Immature natural killer cell (primary cell): ENCODE results near the gene ERFE. TPM values are rescaled to one million over a fixed set of nuclear protein-coding genes. Genes with fewer than 3 reads are reported as not detected.
"Not testable (repeated sequence)": the region's sequence is repeated elsewhere in the genome, so short reads cannot be mapped to it uniquely, and the experiment has no call there.

Experiments used
- DNase-seq, 3 donors: peaks; one replicate each; pipeline ENCODE4 v3.0.0; 2022; ENCODE audit warnings: mixed read lengths in 1 of 3
- H3K27ac Mint-ChIP-seq, 6 donors: one replicate each; pipeline ENCODE4 v1.8.0; 2020; ENCODE audit warnings: mixed read lengths in 6 of 6, mild to moderate bottlenecking in 5 of 6, inconsistent platforms in 4 of 6, moderate library complexity in 3 of 6
- H3K27me3 Mint-ChIP-seq, 3 donors: one replicate each; pipeline ENCODE4 v1.8.0; 2020 to 2021; ENCODE audit warnings: low read depth in 3 of 3, mild to moderate bottlenecking in 3 of 3, mixed read lengths in 3 of 3, moderate library complexity in 3 of 3, inconsistent platforms in 1 of 3
- H3K36me3 Mint-ChIP-seq, 3 donors: one replicate each; pipeline ENCODE4 v1.8.0; 2020; ENCODE audit warnings: mixed read lengths in 3 of 3, inconsistent platforms in 2 of 3, mild to moderate bottlenecking in 2 of 3
- H3K4me1 Mint-ChIP-seq, 2 donors: one replicate each; pipeline ENCODE4 v1.8.0; 2020; ENCODE audit warnings: inconsistent platforms in 2 of 2, mild to moderate bottlenecking in 2 of 2, mixed read lengths in 2 of 2, moderate library complexity in 1 of 2
- H3K4me3 Mint-ChIP-seq, 5 donors: one replicate each; pipeline ENCODE4 v1.8.0; 2020; ENCODE audit warnings: mild to moderate bottlenecking in 5 of 5, mixed read lengths in 5 of 5, inconsistent platforms in 3 of 5, moderate library complexity in 3 of 5
- H3K9me3 Mint-ChIP-seq, 6 donors: one replicate each; pipeline ENCODE4 v1.8.0; 2020; ENCODE audit warnings: mild to moderate bottlenecking in 6 of 6, mixed read lengths in 6 of 6, inconsistent platforms in 4 of 6, moderate library complexity in 3 of 6
- polyA plus RNA-seq, 3 donors: library from polyadenylated mRNA; unstranded; fragments of 300-500 nt; fragmentation: Illumina TruSeq; gene quantifications; one replicate each; pipeline ENCODE4 v1.2.3, GENCODE V29; 2021

Gene ERFE
- polyA plus RNA-seq, 3 donors from 2014 or later, result 4.6 to 6.2 (median 5.7) TPM

DNA sequence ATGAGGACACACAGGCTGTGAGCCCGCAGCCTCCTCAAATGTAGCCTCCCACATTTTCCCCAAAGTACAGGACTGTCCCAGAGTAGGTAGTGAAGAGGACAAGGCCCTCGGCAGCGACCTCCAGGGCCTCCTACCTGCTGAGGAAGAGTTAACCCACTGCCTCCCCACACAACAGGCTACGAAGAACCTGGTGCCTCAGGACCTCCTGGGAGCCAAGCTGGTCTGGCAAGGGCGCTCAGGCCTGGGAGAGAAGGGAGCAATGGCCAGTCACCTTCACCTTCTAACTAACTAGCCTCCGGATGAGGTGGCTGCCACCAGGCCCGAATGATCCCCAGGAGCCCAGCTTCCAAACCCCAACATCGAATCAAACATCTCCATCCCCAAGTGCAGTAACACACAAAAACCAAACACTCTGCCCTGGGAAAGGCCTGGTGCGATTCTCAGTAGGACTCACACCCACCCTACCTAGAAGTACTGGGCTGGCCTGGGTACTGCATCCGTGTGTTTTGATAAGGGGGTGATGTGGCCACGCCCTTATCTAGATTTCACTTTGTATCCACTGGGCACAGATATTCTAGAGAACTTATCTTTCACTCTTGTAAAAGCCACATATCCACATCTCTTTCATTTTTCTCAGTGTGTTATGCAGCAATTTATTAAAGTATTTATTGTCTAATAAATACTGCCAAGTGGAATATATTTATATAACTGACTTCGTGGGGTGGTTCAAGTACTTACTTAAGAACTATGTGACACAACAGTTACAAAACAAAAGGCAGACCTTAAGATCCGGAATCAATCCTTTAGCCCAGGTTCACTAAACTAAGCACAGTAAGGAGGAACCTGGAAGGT is 9.7 kb downstream of the ERFE start:
- H3K27me3 Mint-ChIP-seq, result peaks cover 7 to 19% (median 10%) of the 10 kb centered on the region in 3 donors
- no peaks in the 10 kb centered on the region for H3K9me3 Mint-ChIP-seq
- H3K27ac Mint-ChIP-seq, result peak overlapping the region in 4 of 6 donors; percentile 74 to 88 (median 84)
- peaks cover 56 to 64% of the 10 kb centered on the region in 2 donors for H3K4me1 Mint-ChIP-seq
- H3K36me3 Mint-ChIP-seq, result peaks cover 17 to 32% (median 21%) of the 10 kb centered on the region in 3 donors
- peak overlapping the region in 3 of 5 donors; percentile 27 to 66 (median 38) for H3K4me3 Mint-ChIP-seq
- no peak for DNase-seq

DNA sequence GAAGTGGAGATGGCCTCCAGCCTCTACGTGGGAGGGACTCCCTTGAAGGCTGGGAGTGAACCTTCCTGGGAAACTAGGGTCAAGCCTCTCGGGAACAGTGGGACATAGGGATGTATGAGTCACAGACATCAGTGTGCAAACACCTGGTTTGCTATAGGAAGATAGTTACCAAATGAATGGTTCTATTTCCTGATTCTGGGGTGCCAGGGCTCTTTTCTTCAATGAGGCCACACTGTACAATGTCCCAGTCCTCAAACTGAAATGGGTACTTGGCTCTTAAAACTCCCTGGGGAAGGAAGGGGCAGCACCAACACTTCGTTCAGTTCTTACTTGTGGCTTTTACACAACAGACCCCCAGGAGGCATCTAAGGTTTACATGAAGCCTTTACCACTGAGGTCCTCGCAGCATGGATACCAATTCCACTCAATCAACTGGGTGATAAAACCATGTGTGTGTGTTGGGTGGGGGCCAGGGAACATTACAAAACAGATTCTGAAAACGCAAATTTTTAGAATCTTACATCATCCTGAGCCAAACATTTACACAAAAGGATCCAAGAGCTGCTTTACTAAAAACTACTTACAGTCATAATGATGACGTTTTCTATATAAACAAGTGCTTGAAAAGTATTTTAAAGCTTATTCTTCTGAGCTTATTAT is 10.4 kb downstream of the ERFE start:
- no peak for DNase-seq
- Mint-ChIP-seq H3K9me3 (no peaks in the 10 kb centered on the region), H3K27ac (peak overlapping the region in 5 of 6 donors; percentile 14 to 88 (median 84)), H3K4me3 (peak overlapping the region in 3 of 5 donors; percentile 27 to 66 (median 62)), H3K4me1 (peaks cover 64 to 72% of the 10 kb centered on the region in 2 donors), H3K27me3 (peaks cover 7 to 21% (median 10%) of the 10 kb centered on the region in 3 donors), H3K36me3 (peaks cover 20 to 32% (median 21%) of the 10 kb centered on the region in 3 donors)

DNA sequence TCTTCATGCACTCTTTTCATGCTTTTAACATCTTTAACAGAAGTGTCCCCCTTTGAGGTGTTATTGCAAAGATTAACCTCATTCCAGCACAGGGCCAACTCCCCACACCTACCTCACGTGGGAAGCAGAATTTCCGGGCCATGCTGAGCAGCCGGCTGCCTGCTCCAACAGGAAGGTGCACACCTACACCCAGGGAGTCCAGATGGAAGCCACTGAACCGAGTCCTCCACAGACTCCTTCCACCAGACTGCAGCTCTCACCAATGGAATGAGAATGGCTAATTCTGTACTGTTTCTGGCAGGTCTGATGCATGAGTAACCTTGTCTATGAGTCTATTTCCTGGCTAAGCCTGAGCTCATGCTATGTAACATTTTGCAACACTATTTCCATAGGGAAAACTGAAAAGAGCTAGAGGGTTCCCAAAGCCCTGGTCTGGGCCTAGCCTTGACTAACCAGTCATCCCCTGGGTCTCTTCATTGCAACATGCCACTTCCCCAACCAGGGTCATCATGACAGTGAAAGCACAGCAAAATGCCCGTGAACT is 11.0 kb downstream of the ERFE start:
- Mint-ChIP-seq H3K4me1 (peaks cover 68 to 74% of the 10 kb centered on the region in 2 donors), H3K36me3 (peaks cover 20 to 32% (median 21%) of the 10 kb centered on the region in 3 donors), H3K4me3 (peak overlapping the region in 3 of 5 donors; percentile 54 to 66 (median 62)), H3K9me3 (no peaks in the 10 kb centered on the region), H3K27ac (peak overlapping the region in 5 of 6 donors; percentile 62 to 88 (median 84)), H3K27me3 (peaks cover 5 to 19% (median 10%) of the 10 kb centered on the region in 3 donors)
- no peak for DNase-seq

DNA sequence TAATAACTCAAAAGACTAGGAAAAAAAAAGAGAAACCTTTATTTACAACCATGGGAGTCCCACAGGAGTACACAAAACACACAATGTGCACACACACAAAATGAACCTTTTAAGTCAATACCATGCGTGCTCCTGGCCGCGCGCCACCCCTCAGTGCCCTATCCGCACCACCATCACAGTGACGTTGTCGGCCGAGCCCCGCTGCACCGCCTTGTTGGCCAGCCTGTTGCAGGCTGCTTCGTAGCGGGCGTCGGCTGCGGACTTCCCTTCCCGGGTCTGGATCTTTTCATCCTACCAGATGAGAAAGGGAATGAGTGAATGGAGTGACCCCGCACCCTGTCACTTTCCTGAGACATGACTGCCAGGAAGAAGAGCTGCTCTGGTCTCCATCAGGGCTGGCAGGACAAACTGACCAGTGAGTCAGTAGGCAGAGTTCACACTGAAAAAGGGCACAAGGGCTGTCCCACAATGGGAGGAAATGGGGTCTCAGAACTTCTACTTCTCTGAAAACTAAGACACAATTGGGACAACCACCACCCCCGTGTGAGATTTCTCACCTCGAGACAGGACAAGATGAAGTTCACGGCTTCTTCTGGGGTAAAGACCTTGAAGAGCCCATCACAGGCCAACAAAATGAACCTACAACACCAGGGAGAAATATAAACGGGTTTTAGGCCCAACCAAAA is 11.8 kb downstream of the ERFE start:
- peaks cover 20 to 32% (median 21%) of the 10 kb centered on the region in 3 donors for H3K36me3 Mint-ChIP-seq
- H3K9me3 Mint-ChIP-seq, result no peaks in the 10 kb centered on the region
- peak overlapping the region in 5 of 6 donors; percentile 62 to 88 (median 84) for H3K27ac Mint-ChIP-seq
- H3K27me3 Mint-ChIP-seq, result peaks cover 2 to 16% (median 7%) of the 10 kb centered on the region in 3 donors
- peak overlapping the region in 4 of 5 donors; percentile 21 to 70 (median 52) for H3K4me3 Mint-ChIP-seq
- peak in 2 of 3 donors; percentile 21 to 32 for DNase-seq
- H3K4me1 Mint-ChIP-seq, result peaks cover 65 to 73% of the 10 kb centered on the region in 2 donors

DNA sequence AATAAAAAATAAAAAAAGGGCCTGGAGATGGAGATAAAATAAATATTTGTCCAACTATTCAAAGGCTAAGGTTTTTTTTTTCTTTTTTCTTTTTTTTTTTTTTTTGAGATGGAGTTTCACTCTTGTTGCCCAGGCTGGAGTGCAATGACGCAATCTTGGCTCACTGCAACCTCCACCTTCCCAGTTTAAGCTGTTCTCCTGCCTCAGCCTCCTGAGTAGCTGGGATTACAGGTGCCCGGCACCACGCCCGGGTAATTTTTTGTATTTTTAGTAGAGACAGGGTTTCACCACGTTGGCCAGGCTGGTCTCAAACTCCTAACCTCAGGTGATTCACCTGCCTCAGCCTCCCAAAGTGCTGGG is 12.3 kb downstream of the ERFE start:
- H3K4me1 Mint-ChIP-seq, result peaks cover 65 to 73% of the 10 kb centered on the region in 2 donors

DNA sequence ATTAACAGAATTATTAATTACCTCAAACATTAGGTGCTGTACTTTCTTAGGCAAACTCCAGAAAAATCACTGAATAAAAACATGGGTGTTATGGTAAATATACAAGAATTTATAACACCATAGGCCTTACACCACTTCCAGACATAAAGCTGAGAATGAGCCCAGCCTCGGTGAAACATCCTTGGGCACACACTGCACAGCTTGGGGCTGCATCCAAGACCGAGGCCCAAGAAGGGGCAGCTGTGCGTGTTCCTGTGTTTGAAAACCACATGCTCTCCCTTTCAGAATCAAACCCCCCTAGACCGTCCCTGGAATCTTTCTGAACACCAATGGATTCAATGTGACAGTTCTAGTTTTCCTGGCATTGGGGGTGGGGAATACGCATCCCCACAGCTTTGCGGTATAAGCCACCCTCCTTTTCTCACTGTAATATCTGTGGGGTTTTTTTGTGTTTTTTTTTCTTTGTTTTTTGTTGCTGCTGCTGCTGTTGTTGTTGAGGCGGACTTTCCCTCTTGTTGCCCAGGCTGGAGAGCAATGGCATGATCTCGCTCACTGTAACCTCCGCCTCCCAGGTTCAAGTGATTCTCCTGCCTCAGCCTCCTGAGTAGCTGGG is 12.9 kb downstream of the ERFE start:
- Mint-ChIP-seq H3K4me3 (peak overlapping the region in 4 of 5 donors; percentile 27 to 73 (median 52)), H3K4me1 (peaks cover 71 to 75% of the 10 kb centered on the region in 2 donors), H3K27me3 (peaks cover 2 to 16% (median 7%) of the 10 kb centered on the region in 3 donors), H3K36me3 (peaks cover 21 to 35% (median 24%) of the 10 kb centered on the region in 3 donors), H3K27ac (peak overlapping the region in 5 of 6 donors; percentile 65 to 88 (median 83)), H3K9me3 (no peaks in the 10 kb centered on the region)
- DNase-seq, result no peak

More for the DNA sequence above, 12.3 kb downstream of the ERFE start:
- not testable (repeated sequence) for DNase-seq, H3K9me3 Mint-ChIP-seq
- H3K27ac Mint-ChIP-seq, result peak overlapping the region in 4 of 6 donors; percentile 46 to 88 (median 79)
- peaks cover 2 to 16% (median 7%) of the 10 kb centered on the region in 3 donors for H3K27me3 Mint-ChIP-seq
- peak overlapping the region in 3 of 5 donors; percentile 21 to 70 (median 49) for H3K4me3 Mint-ChIP-seq
- H3K36me3 Mint-ChIP-seq, result peaks cover 20 to 35% (median 21%) of the 10 kb centered on the region in 3 donors

DNA sequence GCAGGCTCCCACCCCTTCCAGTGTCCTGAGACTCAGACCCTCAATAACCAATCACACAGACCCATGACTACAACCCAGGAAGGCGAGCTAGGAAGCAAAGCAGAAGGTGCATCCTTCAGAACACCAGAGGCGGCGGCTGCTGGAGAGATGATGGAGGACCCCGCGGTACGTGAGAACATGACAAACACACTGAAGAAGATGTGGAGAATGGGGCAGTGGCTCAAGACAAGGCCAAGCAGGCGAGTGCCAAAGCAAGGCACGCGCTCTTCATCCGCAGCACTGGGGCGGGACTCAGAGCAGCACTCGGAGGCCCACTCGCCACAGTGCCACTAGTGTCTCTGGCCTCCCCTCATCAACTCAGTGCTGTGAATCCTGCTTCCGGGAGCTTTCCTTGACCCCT is 13.7 kb downstream of the ERFE start:
- peak overlapping the region; percentile 30 to 88 (median 84) for H3K27ac Mint-ChIP-seq
- H3K36me3 Mint-ChIP-seq, result peaks cover 27 to 41% (median 30%) of the 10 kb centered on the region in 3 donors
- H3K4me1 Mint-ChIP-seq, result peaks cover 79 to 80% of the 10 kb centered on the region in 2 donors
- H3K4me3 Mint-ChIP-seq, result peak overlapping the region in 3 of 5 donors; percentile 15 to 73 (median 60)
- H3K9me3 Mint-ChIP-seq, result no peaks in the 10 kb centered on the region
- DNase-seq, result no peak
- H3K27me3 Mint-ChIP-seq, result peaks cover 2 to 16% (median 7%) of the 10 kb centered on the region in 3 donors

DNA sequence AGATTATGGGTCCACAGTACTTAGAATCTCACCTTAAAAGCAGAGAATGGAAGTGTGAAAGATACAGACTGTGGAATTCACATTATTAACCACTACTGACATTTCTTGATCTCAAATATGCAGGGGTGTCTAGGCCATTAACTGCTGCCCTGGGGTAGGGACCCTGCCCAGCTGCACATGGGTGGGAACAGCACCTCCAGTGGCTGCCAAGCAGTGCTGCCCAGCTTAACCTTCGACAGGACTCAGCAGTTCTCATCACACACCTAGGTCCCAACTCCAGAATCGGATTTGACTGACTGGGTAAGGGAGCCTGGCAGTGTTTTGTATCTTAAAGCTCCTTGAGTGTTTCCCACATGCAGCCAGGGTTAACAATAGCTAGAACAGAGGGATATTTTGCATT is 14.9 kb downstream of the ERFE start:
- Mint-ChIP-seq H3K27ac (peak overlapping the region in 4 of 6 donors; percentile 84 to 88 (median 86)), H3K4me3 (peak overlapping the region in 2 of 5 donors; percentile 51 to 60), H3K36me3 (peaks cover 27 to 45% (median 32%) of the 10 kb centered on the region in 3 donors), H3K9me3 (no peaks in the 10 kb centered on the region), H3K27me3 (peaks cover 2 to 16% (median 7%) of the 10 kb centered on the region in 3 donors), H3K4me1 (peaks cover 70 to 76% of the 10 kb centered on the region in 2 donors)
- no peak for DNase-seq

DNA sequence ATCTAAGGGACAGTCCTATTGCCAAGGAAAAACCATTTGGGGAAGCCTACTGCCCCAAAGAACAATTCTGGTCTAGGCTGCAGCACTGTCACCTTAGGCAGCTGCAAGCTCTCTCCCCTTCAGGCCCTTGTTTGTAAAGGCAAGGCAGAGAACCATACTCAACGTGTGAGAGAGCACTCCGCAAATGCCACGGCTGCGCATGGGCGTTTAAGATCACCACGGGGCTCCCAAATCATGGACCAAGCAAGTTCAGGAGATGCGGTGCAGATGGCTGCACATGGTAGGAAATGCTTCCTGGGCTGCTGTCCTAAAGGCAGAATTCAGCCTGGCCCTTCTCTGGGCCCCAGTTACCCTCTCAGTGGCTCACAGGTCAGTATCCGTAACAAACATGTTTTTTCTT is 15.5 kb downstream of the ERFE start:
- Mint-ChIP-seq H3K9me3 (no peaks in the 10 kb centered on the region), H3K27me3 (peaks cover 2 to 16% (median 5%) of the 10 kb centered on the region in 3 donors), H3K4me3 (peak overlapping the region in 1 of 5 donors; percentile 8), H3K27ac (peak overlapping the region in 2 of 6 donors; percentile 88), H3K36me3 (peaks cover 32 to 50% (median 38%) of the 10 kb centered on the region in 3 donors), H3K4me1 (peaks cover 66 to 70% of the 10 kb centered on the region in 2 donors)
- DNase-seq, result no peak

DNA sequence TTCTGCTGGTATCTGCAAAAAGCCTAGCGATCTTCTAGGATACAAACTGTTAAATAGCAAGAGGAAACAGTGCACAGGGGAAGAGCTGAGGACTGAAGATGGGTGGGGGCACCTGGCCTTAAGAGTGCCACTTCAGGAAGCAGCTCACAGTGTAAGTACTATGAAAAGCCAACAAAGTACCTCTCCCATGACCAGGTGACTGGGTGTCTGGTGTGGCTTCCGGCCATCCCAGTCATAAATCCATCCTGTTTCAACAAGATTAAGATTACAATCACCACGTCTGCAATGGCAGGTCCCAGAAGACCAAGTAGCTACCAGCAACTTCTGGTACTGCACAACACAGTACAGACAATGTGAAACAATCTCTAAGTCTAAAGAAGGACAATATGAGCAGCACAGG is 15.9 kb downstream of the ERFE start:
- peaks cover 62 to 66% of the 10 kb centered on the region in 2 donors for H3K4me1 Mint-ChIP-seq
- no peak overlapping the region for H3K4me3 Mint-ChIP-seq
- no peaks in the 10 kb centered on the region for H3K9me3 Mint-ChIP-seq
- DNase-seq, result no peak
- H3K27me3 Mint-ChIP-seq, result peaks cover 2 to 16% (median 3%) of the 10 kb centered on the region in 3 donors
- peaks cover 34 to 51% (median 40%) of the 10 kb centered on the region in 3 donors for H3K36me3 Mint-ChIP-seq
- H3K27ac Mint-ChIP-seq, result peak overlapping the region in 3 of 6 donors; percentile 48 to 88 (median 88)

DNA sequence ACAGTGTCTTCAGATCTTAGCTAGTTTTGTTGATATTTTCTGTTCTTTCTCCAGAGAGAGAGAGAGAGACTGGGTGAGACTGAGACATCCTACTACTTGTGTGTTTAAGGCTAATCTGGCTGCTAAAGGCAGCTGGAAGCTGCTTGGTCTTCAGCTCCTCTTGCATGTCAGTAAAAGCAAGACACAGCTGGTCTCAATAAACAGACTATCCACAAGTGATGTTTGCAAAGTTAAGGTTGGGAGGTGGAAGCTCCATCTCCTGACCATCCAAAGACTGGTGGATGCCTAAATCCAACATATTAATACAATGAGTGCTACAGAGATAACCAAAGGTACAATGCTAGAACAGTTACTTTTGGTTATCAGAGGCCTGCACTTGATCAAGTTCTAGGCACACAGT is 17.8 kb downstream of the ERFE start:
- H3K4me3 Mint-ChIP-seq, result no peak overlapping the region
- H3K4me1 Mint-ChIP-seq, result peaks cover 49 to 50% of the 10 kb centered on the region in 2 donors
- peaks cover 39 to 55% (median 39%) of the 10 kb centered on the region in 3 donors for H3K36me3 Mint-ChIP-seq
- no peak for DNase-seq
- H3K27ac Mint-ChIP-seq, result peak overlapping the region; percentile 5 to 88 (median 66)
- peaks cover 2 to 11% (median 3%) of the 10 kb centered on the region in 3 donors for H3K27me3 Mint-ChIP-seq
- no peaks in the 10 kb centered on the region for H3K9me3 Mint-ChIP-seq

DNA sequence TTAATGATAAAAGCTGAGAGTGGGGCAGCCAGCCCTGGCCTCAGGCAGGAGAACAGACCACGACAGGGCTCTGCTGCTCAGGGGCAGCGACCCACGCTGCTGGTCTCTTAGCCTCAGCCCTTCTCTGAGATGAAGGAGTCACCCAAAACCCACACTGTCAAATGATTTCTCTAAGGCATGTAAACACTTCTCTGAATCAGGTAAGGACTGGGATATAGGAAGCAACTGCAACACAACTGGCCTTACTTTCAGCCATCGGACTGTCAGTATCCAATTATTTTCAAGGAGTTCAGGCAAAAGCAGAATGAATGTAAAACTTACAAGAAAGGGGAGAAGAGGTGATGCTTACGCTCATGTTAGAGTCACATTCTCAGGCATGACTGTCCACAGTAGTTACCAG is 21.8 kb downstream of the ERFE start:
- DNase-seq, result no peak
- Mint-ChIP-seq H3K27ac (peak overlapping the region in 2 of 6 donors; percentile 58 to 64), H3K9me3 (no peaks in the 10 kb centered on the region), H3K27me3 (peaks cover 0 to 19% (median 7%) of the 10 kb centered on the region in 3 donors), H3K36me3 (peaks cover 35 to 69% (median 41%) of the 10 kb centered on the region in 3 donors), H3K4me1 (peaks cover 50 to 55% of the 10 kb centered on the region in 2 donors), H3K4me3 (no peak overlapping the region)
